NCI-H1694 (cell line): Measurements from ENCODE around the gene RAB37.

Experiments
- DNase-seq: peaks from one replicate; lab custom pipeline; 2025; lab: John Stamatoyannopoulos, UW

The RAB37 gene

DNA sequence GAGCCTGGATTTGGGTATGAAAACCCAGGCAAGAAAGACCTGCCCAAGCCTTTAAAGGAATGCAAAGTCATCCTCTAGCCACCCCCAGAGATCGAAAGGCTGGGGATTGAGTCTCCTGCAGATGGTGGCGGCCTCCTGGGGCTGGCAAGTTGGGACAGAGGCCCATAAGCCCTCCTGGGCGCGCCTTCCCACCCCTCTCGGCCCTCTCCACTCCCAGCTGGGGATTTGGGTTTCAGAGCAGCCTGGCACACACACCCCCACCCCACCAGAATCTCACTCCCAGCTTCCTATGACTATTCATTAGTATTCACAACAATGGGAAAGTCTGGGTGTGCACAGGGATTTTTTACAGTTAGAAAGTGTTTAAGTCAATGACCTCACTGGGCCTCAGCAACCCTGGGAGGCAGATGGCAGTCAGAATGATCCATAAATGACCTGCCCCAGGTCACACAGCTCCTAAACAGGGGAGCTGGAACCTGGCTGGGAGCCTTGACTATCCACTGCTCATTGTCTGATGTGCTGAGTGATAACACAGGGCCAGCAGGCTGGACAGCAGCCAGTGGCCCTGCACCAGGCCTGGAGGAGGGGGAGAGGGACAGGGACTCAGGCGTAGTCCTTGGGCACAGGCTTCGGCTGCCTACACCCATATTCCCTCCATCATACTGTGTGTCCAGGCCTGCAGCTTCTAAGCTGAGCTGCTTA lies 23.5 kb downstream of the RAB37 start:
- DNase-seq = peak; percentile 27

DNA sequence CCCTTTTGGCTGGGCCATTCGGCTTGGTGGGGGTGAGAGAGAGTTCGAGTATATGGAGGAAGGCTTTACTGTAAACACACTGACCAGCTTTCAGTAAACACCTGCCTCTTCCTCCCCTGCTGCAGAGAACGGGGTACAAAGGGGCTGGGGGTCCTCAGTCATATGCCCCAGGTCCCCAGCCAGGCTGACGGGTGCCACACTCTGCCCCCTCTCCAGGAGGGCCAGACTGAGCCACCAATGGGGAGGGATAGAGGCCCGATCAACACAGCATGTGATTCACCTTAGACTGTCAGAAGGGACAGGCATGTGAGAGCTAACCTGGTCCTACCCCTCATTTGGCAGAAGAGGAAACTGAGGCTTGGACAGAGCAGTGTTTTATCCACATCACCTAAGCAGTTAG lies 24.4 kb downstream of the RAB37 start:
- no peak for DNase-seq

DNA sequence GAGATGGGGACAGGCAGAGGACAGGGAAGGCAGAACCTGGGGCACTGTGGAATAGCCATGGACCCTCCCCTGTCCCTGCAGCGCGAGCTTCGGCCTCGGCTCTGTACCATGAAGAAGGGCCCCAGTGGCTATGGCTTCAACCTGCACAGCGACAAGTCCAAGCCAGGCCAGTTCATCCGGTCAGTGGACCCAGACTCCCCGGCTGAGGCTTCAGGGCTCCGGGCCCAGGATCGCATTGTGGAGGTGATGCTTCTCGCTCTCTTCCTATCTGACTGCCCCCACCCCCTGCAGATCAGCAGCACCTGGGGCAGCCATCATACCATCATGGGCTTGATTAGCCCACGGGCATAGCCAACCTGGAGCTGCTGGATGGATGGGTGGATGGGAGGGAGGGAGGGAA lies 24.9 kb downstream of the RAB37 start:
- no peak for DNase-seq

DNA sequence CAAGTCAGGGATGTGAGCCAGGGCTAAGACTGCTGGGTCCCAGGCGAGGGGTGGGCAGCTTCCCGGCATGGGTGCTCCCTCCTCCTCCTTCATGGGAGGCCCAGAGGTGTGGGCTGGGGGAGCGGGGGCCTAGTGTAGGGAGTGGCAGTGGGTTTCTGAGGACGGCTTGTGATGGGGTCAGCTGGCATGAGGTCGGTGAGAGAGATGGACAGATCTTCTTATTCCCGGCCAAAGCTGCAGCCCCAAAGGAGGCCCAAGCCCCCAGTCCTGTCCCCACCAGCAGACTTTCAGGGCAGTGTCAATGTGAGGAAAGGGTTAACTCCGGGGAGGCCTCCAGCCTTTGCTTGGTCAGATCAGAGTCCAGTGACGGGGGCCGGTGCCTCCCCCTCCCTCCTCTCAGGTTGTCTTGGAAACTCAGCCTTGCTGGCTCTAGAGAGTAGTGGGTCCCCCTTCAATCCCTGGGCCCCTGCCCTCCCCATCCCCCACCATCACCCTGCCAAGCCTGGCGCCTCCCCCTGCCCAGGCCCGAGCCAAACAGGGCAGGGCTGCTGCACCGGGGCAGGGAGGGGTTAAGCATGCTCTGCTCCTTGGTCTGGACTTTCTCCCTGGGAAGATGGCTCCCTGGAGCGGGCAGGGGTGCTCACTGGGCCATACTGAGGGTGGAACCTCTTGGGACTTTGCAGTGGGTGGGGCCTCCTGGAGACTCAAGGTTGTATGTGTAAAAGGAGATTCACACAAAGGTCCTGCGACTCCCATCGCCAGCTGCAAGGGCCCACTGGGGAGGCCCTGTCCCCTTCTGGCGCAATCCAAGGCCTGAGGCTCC lies 26.7 kb downstream of the RAB37 start:
- no peak for DNase-seq

DNA sequence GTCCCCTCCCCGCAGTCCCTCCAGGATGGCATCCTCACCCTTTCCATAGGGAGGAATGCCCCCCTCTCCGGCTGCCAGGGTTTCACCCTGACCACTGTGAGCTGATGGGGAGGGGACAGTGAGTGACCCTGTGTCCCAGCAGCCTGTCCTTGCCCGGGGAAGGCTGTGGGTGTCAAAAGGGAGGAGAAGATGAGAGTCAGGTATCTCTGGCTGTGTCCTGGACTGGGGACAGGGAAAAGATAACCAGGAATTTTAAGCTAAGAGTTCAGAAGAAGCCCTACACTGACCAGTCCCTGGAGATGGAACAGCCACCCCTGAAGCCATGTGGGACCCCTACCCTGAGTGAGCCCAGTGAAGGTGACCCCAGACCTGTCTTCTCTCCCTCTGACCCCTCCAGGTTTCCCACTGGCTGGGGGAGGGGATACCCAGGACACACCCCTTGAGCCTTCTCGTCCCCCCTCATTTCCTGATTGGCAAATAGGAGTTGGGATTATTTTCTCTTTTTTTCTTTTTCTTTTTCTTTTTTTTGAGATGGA lies 27.8 kb downstream of the RAB37 start:
- no peak for DNase-seq

DNA sequence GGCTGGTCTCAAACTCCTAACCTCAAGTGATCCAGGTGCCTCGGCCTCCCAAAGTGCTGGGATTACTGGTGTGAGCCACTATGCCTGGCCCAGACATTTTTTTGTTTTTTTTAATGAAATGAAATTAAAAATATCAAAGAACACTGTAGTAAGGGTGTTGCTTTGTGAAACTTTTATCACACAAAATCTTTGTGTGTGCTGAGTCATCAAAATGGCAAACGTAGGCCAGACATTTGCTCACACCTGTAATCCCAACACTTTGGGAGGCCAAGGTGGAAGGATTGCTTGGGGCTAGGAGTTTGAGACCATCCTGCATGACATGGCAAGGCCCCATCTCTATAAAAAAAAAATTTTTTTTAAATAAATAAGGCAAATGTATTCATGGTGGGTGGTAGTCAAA lies 29.4 kb downstream of the RAB37 start:
- DNase-seq = no peak

DNA sequence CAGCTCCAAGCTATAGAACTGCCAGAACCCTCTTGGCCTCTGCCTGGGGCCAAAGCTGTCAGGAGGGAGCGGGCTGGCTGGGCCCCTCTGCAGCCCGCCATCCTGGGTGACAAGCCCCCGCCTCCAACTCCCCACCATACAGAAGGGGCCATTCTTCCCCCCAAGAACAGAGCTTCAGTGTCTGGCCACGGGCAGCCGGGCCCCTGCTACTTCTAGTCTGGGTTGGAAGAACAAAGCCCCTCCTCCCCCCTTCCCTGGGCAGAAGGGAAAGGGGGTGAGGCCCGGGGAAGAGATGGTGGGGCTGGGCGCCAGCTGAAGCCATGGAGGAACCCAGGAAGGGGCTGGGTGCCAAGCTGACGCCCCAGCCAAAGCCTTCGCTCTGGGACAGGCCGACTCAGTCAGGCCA lies 30.1 kb downstream of the RAB37 start:
- no peak for DNase-seq

DNA sequence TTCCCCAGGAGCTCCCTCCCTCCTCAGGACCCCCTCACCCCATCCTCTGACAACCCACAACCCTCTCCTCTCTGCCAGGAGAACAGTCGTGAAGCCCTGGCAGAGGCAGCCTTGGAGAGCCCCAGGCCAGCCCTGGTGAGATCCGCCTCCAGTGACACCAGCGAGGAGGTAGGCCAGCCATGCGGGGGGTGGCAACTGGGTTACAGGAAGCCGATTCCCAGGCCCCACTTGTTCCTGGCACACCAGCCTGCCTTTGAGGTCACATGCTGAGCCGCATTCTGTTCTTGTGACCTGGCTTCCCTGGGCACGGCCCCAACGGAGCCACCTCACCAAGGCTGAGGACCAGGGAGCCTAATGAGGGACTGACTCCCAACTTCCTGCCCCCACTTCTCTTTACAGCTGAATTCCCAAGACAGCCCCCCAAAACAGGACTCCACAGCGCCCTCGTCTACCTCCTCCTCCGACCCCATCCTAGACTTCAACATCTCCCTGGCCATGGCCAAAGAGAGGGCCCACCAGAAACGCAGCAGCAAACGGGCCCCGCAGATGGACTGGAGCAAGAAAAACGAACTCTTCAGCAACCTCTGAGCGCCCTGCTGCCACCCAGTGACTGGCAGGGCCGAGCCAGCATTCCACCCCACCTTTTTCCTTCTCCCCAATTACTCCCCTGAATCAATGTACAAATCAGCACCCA lies 31.2 kb downstream of the RAB37 start:
- DNase-seq = no peak

DNA sequence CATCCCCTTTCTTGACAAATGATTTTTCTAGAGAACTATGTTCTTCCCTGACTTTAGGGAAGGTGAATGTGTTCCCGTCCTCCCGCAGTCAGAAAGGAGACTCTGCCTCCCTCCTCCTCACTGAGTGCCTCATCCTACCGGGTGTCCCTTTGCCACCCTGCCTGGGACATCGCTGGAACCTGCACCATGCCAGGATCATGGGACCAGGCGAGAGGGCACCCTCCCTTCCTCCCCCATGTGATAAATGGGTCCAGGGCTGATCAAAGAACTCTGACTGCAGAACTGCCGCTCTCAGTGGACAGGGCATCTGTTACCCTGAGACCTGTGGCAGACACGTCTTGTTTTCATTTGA lies 31.7 kb downstream of the RAB37 start:
- no peak for DNase-seq

DNA sequence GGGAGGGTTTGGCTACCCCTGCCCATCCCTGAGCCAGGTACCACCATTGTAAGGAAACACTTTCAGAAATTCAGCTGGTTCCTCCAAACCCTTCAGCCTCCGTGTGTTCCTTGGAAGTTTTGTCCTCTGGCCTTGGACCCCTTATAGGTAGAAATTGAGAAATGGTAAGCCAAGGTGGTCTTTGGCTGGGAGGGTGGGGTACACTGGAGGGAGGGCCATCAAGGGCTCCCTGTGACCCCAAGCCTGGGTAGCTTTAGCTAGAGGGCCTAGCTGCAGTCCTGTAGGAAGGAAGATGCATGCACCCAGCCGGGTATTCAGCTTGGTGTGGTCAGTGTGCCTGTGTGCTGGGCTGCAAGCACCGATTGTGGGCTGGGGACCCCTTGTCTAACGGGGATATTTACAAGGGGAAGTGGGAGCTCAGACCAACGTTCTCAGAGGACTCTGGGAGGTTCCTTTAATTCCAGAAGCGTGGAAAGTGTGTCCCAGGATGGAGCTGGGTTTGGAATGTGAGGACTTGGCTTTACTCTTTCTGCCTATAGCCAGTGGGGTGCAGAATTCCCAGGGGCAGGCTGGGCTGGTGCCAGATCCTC lies 32.3 kb downstream of the RAB37 start:
- DNase-seq = no peak

DNA sequence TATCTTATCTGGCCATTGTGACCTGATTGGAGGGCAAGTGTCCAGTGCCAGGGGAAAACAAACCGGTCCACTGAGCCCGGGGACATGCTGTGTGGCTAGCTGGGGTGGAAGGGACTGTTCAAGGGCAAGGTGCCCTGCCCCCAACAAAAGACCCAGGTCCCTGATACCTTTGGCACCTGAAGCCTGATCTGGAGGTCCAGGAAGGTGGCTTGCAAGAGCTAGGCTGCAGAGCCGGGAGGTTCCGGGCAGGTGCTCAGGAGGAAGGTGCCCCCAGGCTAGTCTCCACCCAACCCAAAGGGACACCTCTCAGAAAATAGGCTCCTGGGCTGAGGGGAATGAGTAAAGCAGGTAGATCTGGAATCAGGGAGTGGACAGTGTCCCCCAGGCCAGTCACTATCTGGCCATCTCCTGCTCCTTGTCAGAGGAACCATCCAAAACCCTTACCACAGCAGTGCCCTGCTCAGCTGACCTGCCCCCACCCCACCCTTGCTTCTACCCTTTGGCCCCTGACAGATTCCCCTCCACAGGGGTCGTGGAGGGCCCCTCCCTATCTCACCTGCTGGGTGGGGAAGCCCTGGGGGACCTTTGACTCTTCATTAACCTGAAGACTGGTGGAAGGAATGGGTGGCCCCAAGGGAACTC lies 32.9 kb downstream of the RAB37 start:
- no peak for DNase-seq

DNA sequence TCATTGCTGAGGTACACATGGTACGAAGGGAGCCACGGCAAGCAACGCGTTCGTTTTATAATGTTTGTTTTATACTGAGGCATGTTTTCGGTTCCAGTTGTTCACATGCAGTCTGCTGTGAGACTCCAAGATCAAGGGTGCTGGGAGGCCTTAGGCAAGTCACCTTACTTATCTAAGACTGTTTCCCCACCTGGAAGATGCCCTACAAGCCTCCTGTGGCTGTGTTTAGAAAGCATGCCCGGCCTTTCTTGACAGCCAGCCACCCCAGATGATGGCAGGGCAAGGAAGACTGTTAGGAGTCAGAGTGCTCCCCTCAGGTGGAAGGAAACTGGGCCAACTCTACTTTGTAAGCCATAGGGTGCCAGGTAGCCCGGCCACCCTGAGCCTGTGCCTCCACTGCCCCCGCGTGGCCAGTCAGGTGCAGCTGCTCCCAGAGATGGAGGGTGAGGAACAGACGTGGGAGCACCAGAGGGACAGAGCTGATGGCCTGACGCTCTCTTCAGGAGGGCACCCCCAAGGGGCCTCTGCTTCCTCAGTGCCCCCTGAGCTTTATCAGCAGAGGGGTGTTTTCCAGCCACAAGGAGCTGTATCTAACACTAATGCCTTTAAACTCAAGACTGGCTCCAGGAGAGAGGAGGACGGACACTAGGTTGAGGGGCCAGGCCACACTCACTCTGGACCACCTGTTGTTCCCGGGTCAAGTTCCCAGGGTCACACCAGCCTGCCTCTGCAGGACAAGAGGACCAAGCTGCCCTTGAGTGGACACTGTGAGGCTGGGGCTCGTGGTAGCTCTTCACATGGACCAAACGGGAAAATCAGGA lies 33.7 kb downstream of the RAB37 start:
- peak; percentile 66 for DNase-seq

DNA sequence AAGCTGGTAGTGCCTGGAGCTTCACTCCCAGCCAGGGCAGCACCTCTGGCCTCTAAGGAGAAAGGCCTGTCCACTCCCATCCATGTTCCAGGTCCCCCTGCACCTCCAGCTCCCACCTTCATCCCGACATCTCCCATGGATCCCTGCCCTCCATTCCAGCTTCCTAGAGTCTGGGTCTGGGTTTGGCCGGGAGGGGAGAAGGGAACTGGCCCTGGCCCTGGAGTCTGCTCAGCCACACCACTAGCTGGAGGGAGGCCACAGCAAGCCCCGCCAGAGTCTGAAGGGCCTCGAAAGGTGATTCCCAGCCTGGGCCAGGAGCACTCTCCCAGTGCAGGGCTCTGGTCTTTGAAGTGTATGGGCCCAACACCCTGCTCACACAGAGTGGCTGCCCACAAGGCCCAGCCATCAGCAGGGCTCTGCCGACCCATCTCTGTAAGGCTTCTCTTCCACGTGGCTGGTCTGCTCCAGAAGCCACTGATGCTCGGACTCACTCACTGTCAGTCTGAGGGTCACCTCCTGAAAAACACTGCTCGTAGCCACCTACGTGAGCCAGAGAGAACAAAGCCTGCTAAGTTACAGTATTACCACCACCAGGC lies 34.4 kb downstream of the RAB37 start:
- no peak for DNase-seq

DNA sequence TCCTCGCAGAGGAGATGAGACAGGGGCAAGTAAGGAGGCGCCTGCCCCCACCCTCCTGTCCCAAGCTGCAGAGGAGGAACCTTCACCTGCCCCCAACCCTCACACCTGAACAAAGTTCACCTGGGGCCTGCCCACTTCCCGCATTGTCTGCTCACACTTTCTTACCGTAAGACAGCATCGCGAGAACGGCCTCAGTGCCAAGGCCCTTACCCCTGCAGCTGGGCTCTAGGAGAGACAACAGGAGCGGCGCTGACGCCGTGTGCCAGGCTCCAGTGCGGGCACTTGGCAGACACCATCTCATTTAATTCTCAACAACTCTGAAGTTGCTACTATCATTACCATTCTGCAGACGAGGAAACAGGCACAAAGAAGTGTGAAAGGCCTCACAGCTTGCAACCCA lies 35.0 kb downstream of the RAB37 start:
- no peak for DNase-seq

DNA sequence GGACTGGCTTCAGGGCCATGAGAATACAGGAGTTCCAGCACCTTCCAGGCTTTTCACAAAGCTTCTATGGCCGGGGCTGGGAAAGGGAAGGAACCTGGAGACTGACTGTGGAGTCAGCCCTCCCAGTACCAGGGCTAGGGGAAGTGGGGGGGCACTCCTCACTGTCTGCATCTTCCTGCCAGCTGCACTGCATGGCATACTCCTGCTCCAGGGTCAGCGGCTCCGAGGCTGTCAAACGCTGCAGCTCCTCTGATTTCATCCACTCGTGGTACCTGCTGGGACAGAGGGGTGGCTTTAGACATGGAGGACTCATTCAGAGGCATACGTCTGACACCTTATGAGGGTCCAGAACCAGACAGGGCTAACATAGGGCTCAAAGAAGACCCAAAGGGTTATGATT lies 36.4 kb downstream of the RAB37 start:
- no peak for DNase-seq

DNA sequence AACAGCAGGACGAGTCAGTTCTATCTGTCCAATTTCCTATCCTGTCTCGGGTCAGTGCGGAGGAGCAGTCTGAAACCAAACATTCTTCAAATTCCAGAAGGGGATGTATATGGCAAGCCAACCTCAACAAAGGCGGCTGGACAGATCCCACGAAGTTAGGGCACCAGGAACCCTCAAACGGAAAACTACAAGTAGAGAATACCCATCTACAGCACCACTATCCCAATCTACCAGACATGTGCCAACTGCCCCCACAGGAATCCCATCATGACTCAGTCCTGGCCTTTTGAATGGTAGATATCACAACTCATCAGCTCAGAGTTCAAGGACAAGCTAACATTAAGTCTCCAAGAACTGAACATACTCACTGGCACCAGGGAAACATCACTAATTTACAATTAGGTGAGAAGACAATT lies 36.8 kb downstream of the RAB37 start:
- DNase-seq = no peak

DNA sequence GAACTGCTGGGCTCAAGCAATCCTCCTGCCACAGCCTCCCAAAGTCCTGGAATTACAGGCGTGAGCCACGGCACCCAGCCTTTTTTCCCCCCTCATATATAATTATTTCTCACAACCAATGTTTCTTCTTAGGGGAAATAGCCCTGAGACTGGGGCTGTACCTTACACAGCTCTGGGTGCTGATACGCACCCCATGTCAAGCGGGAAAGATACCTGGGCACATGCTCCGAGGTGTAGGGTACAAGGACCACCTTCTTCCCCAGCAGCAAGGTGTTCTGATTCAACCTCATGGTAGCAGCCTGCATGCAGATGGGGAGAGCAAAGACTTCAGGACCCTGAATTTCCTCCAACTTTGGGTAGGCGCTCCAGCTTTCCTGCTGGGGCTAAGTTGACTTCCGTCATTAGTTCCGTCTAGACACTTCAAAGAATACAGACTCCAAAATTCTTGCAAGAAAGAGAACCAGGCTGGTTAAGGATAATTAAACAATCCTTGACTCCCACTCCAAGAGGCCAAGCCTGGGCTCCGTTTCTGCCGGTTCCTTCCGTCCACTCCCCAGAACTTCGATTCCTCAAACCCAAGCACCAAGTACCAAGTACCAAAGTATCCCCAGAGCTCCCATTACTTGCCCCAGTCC lies 38.5 kb downstream of the RAB37 start:
- DNase-seq = no peak

DNA sequence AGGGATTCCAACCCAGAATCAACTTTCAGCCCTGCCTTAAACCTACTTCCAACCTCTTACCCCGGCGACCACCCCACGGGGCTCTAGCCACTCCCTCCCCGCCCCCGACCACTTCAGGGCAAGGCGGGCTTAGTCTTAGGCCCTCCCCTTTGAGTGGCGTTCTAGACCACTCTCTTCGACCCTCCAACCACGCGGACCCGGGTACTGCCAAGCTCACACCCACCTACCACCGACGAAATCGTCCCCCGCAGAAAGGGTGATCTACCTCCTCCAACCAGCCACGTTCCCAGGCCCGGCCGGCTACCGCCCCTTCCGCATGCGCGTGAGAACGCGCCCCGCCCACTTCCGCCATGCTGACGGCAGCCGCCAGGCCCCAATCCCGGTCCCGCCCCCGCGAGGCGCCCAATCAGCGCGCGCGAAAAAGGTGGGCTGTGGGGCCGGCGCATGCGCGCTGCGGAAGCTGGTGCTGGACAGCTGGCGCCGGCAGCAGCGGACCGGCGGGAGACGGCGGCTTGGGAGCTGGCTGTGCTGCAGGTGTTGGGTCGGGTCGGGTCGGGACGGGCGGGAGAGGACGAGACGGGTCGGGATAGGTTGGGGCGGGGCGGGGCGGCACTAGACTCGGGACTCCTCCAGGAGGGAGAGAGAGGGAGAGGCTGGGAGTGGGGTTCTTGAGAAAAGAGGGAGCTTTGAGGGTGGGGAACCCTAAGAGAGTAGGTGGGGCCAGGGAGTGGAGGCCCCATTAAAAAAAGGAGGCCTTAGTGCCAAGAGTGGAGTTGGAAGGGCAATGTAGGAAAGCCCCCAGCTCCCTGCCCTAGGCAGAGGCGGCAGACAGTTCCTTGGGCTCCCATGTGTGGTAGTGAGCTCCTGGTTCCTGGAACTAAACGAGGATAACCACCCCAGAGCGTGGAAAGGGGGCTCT lies 39.2 kb downstream of the RAB37 start, which contains the start of gene NAT9:
NAT9 (minus strand) TSS at position 302 of the 919 bp plus-strand sequence. CDS start 647 bp downstream, outside the sequence.
- DNase-seq = peak; percentile 89

DNA sequence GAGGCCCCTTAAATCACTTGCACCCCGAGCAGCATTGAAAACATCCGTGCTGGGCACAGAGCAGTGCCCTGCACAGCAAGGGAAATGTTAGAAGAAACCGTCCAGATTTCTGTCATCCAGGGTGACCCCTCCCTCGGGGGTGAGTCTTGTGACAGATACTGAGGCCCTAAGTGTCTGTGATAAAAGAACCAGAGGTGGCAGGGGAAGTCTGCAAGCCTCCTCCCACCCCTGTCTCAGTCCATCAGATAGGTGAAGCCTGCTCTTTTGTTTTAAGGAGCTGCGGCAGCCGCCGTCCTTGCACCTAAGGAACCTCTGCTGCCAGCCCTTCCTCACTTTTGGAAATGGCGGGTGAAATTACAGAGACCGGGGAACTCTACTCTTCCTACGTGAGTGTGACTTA lies 39.9 kb downstream of the RAB37 start:
- no peak for DNase-seq
